Measurements from ENCODE around the gene PSMA2.
"Not testable (repeated sequence)": the region's sequence is repeated elsewhere in the genome, so short reads cannot be mapped to it uniquely, and the experiment has no call there.

PSMA2 gene

DNA sequence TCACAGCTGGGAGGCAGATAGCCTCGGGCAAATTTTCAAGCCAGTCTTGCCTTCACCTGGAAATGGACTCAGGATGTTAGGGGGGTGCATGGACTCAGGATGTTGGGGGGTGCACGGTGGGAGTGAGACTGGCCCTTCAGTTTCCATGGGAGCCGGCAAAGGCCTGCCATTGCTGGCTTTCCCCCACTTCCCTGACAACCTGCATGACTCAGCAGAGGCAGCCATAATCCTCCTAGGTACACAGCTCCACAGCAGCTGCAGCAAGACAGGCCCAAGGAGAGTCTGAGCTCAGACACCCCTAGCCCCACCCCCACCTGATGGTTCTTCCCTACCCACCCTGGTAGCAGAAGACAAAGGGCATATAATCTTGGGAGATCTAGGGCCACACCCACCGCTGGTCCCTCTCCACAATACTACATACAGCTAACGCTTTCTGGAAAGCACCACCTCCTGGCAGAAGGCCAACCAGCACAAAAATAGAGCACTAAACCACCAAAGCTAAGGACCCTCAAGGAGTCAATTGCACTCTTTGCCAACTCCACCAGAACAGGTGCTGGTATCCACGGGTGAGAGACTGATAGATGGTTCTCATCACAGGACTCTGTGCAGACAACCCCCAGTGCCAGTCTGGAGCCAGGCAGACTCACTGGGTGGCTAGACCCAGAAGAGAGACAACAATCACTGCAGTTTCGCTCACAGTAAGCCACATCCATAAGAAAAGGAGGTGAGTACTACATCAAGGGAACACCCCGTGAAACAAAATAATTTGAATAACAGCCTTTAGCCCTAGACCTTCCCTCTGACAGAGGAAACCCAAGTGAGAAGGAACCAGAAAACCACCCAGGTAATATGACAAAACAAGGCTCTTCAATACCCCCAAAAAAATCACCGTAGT is 38.4 kb downstream of the PSMA2 start:
- DNase-seq = no peak

- DNase-seq = no peak
Measured at GRCh38 chr7:42886893-42887505, 45.0 kb downstream of the PSMA2 start.

DNA sequence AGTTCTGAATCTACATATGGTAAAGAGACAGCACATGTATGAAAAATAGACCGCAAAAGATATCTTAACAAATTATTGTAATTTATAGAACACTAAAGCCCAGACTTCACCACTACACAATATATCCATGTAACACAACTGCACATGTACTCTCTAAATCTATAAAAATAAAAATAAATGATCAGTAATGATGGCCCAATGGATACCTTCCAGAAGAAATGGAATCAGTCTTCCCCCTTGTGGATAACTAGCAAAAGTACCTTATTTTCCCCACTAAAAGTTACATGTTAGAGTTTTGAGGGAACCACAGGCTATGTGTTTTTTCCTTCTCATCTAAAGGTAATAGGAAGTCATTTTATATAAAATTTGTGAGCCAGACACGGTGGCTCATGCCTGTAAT is 45.8 kb downstream of the PSMA2 start:
- no peak for DNase-seq

GRCh38 chr7:42885183-42885582 is 46.8 kb downstream of the PSMA2 start:
- DNase-seq = not testable (repeated sequence)

GRCh38 chr7:42883950-42884349 is 48.0 kb downstream of the PSMA2 start:
- DNase-seq = peak; percentile 39

DNA sequence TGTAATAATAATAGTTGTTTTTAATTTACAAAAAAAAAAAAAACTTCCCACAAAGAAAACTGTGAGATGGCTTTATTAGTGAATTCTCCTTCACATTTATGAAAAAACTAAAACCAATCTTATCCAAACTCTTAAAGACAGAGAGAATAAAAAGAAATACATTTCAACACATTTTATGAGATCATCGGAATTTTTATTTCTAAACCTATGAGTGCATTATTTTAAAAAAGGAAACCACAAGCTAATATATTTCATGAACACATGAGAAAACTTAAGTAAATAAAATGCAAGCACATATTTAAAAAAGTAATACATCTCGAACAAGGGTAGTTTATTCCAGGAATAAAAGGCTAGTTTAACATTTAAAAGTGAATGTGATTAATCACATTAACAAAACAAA is 51.6 kb downstream of the PSMA2 start:
- no peak for DNase-seq

DNA sequence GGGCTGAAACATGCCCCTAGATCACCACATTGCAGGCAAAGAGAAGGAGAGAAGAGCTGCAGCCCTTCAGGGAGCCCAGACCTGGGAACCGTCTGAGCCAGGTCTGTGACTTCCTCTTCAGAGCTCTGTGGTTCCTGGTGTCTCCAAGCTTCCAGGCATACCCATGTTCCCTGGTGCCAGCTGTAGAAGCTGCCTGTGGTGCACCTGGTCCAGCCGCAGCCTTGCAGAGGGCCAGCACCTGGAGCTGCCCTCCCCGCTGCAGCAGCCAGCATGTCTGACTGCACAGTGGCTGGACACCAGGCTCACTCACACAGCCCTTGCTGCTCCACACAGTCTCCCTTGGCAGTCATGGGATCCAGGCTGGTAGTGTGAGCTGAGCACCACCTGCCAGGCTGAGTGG is 53.7 kb downstream of the PSMA2 start:
- DNase-seq = no peak

DNA sequence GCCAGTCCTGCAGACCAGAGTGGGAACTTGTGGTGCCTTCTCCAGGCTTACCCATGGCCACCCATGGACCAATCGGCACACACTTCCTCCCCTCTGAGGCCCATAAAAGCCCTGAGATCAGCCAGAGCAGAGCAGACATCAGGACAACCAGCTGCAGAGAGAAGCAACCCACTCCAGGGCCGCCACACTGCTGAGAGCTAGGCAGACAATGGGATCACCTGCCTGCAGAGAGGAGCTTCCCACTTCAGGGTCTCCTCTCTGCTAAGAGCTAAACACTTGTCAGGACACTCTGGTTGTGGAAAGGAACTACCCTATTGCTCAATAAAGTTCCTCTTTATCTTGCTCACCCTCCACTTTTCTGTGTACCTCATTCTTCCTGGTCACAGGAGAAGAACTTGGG is 54.1 kb downstream of the PSMA2 start:
- DNase-seq = no peak

- DNase-seq = peak; percentile 50
Measured at GRCh38 chr7:42876182-42877068, 55.5 kb downstream of the PSMA2 start.

- DNase-seq = no peak
Measured at GRCh38 chr7:42869131-42870020, 62.6 kb downstream of the PSMA2 start.

- DNase-seq = no peak
Measured at GRCh38 chr7:42868480-42868879, 63.5 kb downstream of the PSMA2 start.
